Raji (cell line): ENCODE data around the gene HLA-DRB1.
A peak's percentile ranks its signal among the peaks of the same experiment; 100 is the strongest.

Experiments used
- POLR2A ChIP-seq: IDR thresholded peaks from 2 replicates; pipeline ENCODE4 v1.6.1; 2011; ENCODE audit warnings: low read depth, low read length, control low read depth; ENCODE audit not compliant: insufficient read depth

HLA-DRB1 gene

DNA sequence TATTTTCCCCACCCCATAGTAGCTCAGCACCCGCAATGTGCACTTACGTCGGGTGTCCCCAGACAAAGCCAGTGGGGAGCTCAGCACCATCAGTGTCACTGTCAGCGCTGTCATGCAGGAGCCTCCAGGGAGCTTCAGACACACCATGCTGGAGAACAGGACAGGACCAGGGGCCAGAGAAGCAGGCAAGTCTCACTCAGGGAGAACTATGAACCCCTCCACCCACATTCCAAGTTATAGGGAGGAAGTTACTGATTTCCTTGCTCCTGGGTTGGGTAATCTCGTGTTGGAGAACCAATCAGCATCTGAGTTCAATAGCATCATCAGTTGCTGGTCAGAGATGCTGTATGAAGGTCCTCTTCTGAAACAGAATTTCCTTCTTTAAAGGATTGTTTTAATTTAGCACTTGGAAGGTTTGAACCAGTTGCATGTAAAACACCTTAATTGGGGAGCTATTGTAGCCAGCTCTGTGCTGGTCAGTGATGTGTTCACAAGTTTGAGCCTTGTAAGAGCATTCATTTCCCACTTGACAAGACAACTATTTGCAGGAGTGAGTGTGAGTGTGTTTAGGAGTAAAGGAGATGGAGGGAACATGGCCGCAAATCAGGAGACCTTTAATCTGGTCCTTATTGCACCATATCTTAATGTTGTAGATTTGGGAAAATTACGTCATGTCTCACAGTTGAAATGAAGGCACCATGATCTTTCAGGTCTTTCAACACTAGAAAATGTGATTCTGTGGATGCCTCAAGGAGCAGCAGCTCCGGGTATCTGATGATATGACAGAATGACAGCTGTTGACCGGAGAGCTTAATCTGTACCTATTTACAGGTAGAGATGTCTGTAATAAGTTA lies at the start of gene HLA-DRB1:
Gene HLA-DRB1, minus strand, starts transcription at position 253 of the 854 bp plus-strand sequence. Its CDS starts 106 bp downstream, at position 147.
- peak; percentile 65 for TF ChIP-seq POLR2A

DNA sequence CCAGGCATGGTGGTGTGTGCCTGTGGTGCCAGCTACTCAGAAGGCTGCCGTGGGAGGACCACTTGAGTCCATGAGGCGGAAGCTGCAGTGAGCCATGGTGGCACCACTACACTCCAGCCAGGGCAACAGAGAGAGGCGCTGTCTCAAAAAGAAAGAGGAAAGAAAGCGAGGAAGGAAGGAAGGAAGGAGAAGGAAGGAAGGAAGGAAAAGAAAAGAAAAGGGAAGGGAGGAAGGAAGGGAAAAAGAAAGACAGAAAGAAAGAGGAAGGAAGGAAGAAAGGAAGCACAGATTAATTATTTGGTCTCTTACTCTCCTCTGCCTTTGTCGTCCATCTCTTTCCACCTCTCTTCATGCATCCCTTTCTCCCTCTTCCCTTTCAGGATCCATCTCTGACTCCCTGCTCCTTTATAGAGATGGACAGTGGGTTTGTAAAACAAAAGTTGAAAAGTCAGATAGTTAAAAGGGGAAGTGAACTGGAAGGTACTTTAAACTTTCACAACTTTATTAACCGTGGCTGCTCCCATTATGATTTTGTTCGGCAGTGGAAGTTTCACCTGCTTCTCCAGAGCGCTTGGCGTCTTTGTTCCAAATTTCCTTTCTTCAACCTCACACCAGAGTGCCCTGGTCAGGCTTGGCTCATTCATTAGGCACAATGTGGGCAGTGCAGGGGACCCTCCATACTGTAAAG lies 49.0 kb upstream of the HLA-DRB1 start:
- no peak for TF ChIP-seq POLR2A

DNA sequence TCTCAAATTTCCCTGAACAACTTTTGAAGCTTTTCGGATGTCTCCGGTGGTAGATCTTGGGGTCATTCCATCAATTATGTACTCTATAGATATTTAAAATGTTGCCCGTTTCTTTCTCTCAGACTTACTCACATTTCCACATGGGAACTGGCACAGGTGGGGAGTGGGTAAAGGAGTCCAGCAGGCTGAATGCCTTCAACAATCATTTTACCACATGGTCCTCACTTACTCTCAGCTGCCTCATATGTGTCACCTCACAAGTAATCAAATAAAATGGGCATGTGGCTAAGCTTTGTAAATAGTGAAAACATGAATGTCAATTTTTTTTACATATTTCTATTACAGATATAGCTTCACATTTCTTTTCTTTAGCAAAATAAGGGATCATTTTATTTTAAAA lies 48.2 kb upstream of the HLA-DRB1 start:
- TF ChIP-seq POLR2A: no peak

DNA sequence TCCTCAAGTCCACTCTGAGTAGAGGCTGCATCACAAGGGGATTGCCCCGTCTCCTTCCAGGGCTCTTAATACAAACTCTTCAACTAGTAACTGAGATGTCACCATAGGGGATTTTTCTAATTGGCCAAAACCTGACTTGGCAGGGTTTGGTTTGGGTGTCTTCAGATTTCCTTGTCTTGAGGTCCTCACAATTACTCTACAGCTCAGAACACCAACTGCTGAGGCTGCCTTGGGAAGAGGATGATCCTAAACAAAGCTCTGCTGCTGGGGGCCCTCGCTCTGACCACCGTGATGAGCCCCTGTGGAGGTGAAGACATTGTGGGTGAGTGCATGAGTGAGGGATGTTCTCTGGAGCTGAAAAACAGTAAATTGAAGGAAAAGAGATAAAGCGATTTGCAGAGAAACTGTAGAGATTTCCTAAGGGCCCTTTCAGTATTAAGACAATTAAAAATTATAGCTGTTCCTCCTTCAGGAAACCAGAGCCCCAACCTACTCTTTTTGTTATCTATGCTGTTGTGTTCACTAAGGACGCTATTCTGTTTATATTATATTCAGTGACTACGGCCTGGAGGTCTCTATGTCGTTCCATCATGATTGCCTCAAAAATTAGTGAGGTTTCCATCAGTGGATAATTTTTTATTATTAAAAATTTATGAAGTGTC lies 47.7 kb upstream of the HLA-DRB1 start, which contains the start of gene HLA-DQA1:
Gene HLA-DQA1, plus strand, starts transcription at position 188 of the 662 bp plus-strand sequence. Its CDS starts 53 bp downstream, at position 241.
- peak; percentile 84 for TF ChIP-seq POLR2A

DNA sequence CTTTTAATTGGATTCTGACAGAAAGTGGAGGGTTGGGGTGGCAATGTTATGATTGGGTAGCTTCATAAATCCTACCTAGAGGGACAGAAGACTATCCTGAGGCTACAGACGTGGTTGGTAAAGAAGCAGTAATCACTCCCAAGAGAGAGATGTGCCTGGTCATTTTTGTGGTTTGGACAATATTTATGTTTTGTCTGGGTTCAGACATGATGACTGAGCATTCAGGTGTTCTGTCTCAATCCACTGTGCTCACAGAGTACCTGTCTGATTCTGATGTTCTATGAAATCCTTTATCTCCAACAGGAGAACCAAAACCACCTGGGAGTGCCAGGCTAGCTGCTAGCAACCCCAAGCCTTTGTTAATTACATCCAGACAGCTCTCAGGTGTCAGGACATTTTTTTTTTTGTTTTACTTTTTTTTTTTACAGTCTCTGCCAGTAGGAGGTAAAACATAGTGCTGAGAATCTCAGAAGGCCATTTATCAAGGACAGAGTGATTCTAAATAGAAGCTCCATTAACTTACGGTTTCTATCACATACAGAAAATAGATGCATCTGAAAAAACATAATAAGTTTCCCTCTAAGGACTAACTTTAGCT lies 46.0 kb upstream of the HLA-DRB1 start:
- no peak for TF ChIP-seq POLR2A

DNA sequence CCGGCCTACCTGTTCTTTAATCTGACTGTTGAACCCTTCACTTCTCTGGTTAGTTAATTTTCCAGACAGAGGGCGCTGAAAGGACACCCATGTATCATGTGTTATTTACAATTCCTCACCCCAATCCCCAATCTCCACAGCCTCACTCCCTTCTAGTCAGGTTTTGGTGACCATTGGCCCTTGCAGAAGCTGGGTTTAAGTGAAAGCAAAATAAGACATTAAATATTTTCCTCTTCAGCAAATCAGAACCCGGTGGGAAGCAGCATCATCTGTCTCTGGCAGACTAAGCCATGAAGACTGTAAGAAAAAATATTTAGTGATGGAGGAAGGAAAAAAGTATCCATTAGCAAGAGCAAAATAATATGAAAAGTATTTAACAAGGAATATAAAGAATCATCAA lies 38.2 kb upstream of the HLA-DRB1 start:
- TF ChIP-seq POLR2A: no peak

DNA sequence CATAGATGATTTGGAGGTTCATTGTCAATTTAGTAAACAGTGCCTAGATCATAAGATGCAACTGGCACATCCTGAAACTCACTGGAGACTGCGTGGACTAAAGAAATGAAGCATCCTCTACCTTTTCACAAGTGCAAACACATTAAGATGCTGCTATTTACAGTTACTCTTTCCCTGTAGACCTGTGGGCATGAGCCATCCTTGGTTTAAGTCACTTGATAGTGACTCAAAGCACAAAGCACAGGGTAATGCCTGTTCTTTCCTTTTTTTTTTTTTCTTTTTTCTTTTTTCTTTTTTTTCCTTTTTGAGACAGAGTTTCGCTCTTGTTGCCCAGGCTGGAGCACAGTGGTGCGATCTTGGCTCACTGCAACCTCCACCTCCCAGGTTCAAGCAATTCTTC lies 37.6 kb upstream of the HLA-DRB1 start:
- no peak for TF ChIP-seq POLR2A

DNA sequence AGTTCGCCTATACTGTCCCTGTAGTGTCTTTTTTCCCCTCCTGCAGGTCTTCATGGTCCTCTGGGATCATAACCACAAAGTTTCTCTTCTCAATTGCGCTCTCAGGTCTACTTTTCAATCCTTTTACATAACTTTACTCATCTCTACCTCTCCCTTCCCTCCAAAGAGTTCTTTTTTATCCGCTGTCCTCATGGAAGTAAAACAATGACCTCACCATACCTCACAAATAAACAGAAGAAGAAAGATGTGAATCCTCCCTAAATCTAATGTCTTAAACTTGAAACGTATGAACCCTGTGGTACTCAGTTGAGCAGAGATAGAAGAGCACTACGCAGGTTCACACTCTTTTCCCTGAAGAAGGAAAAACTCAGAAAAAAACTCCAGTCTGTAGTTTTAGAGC lies 35.5 kb upstream of the HLA-DRB1 start:
- no peak for TF ChIP-seq POLR2A

DNA sequence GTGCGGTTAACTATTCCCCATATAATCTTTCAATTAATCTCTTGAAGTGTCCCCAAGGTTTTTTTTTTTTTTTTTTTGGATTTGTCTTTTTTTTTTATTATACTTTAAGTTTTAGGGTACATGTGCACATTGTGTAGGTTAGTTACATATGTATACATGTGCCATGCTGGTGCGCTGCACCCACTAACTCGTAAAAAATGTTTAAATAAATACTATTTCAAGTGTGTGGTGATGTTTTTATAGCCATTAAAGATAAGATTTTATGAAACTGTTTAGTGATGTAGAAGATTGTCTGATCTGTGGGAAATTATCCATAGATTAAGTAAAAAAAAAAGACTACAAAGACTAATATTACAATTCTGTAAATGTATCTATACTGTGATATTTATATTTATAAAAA lies 34.9 kb upstream of the HLA-DRB1 start:
- no peak for TF ChIP-seq POLR2A

DNA sequence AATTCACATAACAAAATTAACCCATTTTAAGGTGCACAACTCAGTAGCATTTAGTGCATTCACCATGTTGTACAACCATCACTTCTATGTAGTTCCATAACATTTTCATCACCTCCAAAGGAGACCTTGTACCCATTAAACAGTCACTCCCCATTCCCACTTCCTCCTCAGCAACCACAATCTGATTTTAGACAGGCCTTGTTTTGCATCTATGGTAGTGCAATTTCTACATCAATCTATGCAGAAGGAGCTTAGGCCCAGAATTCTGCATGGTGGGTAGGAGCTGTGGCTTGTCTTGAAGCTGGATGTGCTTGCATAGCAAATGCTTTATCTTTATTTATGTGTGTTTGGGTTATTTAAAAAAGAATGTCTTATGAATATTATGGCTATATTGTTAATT lies 34.0 kb upstream of the HLA-DRB1 start:
- TF ChIP-seq POLR2A: no peak

DNA sequence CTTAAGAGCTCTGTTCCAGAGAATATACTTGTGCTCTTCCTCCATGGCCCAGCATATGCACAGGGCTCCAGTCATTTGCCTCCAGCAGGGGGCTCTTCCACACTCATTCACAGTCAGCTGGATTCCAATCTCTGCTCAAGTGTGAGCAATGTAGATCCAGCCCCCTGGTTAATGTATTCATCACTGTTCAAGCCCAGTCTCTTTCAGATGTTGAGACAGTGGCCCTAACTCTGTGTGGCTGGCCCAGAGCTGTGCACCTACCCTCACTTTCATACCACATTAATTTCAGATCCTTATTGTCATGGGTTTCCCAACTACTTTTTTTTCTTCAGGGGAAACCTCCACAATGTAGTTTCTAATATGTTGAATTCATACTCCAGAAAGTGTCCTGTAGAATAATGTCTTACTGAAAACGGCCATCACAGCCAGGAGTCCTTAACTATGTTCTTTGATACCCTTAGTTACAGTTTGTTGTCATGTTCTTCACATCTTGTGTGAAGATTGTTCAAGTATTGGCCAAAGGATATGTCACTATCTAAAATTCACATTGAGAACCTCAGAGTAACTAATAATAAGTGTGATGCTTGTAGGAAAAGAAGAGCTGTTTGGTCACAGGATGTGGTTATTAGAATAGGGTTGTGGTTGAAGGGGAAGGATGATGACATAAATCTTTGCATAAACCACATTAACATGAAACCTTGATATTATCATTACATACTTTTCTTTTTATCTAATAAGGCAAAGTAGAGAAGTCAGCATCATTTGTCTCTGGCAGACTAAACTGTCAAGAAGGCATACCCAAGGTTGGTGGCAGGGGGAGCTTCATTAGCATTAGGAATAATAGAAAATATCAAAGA lies 33.1 kb upstream of the HLA-DRB1 start:
- TF ChIP-seq POLR2A: no peak

DNA sequence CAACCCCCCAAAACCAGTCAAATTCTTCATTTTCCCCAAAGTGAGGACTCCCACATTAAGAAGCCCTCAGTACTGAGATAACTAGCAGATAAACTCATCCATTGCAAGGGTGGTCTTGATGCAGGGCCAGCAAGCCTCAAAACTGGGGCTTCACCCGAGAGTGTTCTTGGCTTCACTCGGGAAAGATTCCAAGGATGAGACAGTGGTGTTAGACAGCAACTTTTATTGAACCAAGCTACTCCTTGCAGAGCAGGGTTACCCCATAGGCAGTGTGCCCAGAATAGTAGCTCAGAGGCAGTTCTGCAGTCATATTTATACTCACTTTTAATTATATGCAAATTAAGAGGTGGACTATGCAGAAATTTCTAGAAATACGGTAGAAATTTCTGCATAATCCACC lies 31.7 kb upstream of the HLA-DRB1 start:
- no peak for TF ChIP-seq POLR2A

DNA sequence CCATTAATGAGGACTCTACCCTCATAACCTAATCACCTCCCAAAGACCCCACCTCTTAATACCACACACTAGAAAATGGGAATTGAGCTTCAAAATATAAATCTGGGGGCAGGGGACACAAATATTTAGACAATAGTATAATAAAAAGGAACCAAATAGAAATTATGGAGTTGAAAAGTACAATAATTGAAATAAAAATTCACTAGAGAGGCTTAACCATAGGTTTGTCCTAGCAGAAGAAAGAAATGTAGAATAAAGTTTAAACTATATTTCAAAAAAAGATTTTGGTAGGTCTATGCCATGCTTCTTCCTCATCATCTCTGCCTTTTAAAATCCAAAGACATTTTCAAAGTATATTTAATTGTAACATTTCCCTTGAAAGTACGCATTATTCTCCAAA lies 28.1 kb upstream of the HLA-DRB1 start:
- no peak for TF ChIP-seq POLR2A

DNA sequence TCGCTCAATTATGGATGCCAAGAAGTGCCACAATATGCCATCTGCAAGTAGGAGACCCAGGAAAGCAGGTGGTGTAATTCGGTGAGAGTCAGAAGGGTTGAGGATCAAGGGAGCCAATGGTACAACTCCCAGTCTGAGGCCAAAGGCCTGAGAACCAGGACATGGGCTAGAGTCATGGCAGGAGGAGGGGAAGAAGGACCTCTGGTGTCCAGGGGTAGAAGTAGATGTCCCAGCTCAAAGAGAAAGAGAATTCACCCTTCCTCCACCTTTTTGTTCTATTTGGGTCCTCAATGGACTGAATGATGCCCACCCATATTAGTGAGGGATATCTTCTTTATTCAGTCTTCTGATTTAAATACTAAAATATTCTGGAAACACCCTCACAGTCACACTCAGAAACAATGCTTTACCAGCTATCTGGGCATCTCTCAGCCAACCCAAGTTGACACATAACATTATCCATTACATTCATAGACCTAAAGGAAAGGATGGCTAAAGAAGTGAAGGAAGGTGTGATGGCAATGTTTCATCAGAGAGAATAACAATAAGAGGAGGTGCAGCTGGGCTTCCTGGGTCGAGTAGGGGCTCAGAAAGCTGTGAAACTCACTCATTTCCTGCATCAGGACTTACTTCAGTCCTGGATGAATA lies 26.4 kb upstream of the HLA-DRB1 start:
- no peak for TF ChIP-seq POLR2A
